CD4-positive, alpha-beta T cell treated with Interleukin-6 at 100 ng/mL for 8 hours (primary cell): ENCODE measurements around the gene ACTN4.

Experiments used
- DNase-seq: peaks from one replicate; pipeline ENCODE4 v3.0.0-alpha.2; 2020; ENCODE audit warnings: mixed read lengths, low spot score

The ACTN4 gene

GRCh38 chr19:38635483-38636399 lies 11.7 kb upstream of the ACTN4 start:
- no peak for DNase-seq

- DNase-seq: no peak
Observed at GRCh38 chr19:38638461-38638860, 9.0 kb upstream of the ACTN4 start.

GRCh38 chr19:38639679-38640078 lies 7.8 kb upstream of the ACTN4 start:
- no peak for DNase-seq

- DNase-seq: no peak
Observed at GRCh38 chr19:38640368-38640767, 7.1 kb upstream of the ACTN4 start.

- no peak for DNase-seq
Observed at GRCh38 chr19:38642176-38642575, 5.3 kb upstream of the ACTN4 start.

GRCh38 chr19:38644719-38645118 lies 2.7 kb upstream of the ACTN4 start:
- DNase-seq: no peak

- DNase-seq: no peak
Observed at GRCh38 chr19:38647966-38648768, 718 bp downstream of the ACTN4 start.

GRCh38 chr19:38648769-38649304 lies 1.4 kb downstream of the ACTN4 start:
- no peak for DNase-seq

- DNase-seq: no peak
Observed at GRCh38 chr19:38649305-38650171, 2.1 kb downstream of the ACTN4 start.

- no peak for DNase-seq
Observed at GRCh38 chr19:38650172-38650775, 2.8 kb downstream of the ACTN4 start.

- no peak for DNase-seq
Observed at GRCh38 chr19:38650911-38651584, 3.6 kb downstream of the ACTN4 start.

- DNase-seq: no peak
Observed at GRCh38 chr19:38653028-38653571, 5.7 kb downstream of the ACTN4 start.

GRCh38 chr19:38654628-38655055 lies 7.2 kb downstream of the ACTN4 start:
- DNase-seq: no peak

- DNase-seq: no peak
Observed at GRCh38 chr19:38655148-38655824, 7.8 kb downstream of the ACTN4 start.

GRCh38 chr19:38656171-38656981 lies 8.9 kb downstream of the ACTN4 start:
- DNase-seq: peak; percentile 65

GRCh38 chr19:38657633-38658222 lies 10.3 kb downstream of the ACTN4 start:
- no peak for DNase-seq

GRCh38 chr19:38658462-38659306 lies 11.2 kb downstream of the ACTN4 start:
- no peak for DNase-seq

- no peak for DNase-seq
Observed at GRCh38 chr19:38660724-38661123, 13.3 kb downstream of the ACTN4 start.
